ENCODE measurements around the gene CDK3.

DNA sequence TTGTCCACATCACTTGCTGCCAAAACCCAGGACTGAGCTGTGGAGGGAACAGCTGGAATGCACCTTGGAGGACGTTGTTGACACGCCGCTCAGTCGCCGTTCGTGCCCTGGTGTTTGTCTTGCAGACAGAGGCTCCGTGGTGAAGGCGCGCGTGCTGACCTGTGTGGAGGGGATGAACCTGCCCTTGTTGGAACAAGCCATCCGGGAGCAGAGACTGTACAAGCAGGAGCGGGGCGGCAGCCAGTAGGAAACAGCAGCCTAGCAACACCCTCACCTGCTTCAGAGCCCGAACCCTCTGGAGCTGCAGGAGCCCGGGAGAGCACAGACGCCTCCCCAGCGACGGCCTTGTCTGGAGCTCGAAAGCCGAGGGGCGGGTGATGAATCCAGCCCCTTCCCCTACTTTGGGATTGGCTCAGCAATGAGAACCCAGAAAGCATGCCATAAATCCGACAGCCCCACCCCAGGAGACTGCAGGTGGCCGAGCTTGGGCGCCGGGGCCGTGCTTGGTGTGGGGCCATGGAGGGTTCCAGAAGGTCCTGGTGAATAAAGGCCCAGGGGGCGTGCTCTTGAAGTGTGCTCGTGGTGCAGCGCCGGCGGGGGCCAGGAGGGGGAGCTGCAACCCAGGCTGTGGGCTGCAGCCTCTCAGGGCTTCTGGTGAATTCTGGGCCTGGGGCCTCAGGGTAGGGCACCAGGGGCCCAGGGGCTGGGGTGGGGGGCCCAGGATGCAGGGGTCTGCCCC lies 470 bp upstream of the CDK3 start:
- TF ChIP-seq CEBPB (IDR thresholded peaks at IDR 0.05; ENCODE audit: low read depth, low read length) (no peak), POLR2A (IDR thresholded peaks at IDR 0.05; ENCODE audit: low read depth, low read length) (no peak), MAFK (IDR thresholded peaks at IDR 0.05; ENCODE audit: low read depth, low read length) (no peak), RFX5 (IDR thresholded peaks at IDR 0.05; ENCODE audit: low read depth, low read length) (no peak), BHLHE40 (IDR thresholded peaks at IDR 0.05; ENCODE audit: low read depth, low read length) (no peak), RCOR1 (IDR thresholded peaks at IDR 0.05; ENCODE audit: insufficient replicate concordance, low read length) (no peak), MXI1 (IDR thresholded peaks at IDR 0.05; ENCODE audit: borderline replicate concordance, low read depth, low read length) (no peak), RAD21 (IDR thresholded peaks at IDR 0.05; ENCODE audit: low read length) (peak; percentile 65), NFE2L2 (IDR thresholded peaks at IDR 0.05; ENCODE audit: low read depth, low read length) (no peak), MAZ (IDR thresholded peaks at IDR 0.05; ENCODE audit: borderline replicate concordance, low read depth, low read length) (no peak)
- TF ChIP-seq, protein P1, sequence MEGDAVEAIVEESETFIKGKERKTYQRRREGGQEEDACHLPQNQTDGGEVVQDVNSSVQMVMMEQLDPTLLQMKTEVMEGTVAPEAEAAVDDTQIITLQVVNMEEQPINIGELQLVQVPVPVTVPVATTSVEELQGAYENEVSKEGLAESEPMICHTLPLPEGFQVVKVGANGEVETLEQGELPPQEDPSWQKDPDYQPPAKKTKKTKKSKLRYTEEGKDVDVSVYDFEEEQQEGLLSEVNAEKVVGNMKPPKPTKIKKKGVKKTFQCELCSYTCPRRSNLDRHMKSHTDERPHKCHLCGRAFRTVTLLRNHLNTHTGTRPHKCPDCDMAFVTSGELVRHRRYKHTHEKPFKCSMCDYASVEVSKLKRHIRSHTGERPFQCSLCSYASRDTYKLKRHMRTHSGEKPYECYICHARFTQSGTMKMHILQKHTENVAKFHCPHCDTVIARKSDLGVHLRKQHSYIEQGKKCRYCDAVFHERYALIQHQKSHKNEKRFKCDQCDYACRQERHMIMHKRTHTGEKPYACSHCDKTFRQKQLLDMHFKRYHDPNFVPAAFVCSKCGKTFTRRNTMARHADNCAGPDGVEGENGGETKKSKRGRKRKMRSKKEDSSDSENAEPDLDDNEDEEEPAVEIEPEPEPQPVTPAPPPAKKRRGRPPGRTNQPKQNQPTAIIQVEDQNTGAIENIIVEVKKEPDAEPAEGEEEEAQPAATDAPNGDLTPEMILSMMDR (conservative IDR thresholded peaks at IDR 0.05; ENCODE audit: low read depth, low read length), result peak; percentile 66
- TF ChIP-seq, protein P2, sequence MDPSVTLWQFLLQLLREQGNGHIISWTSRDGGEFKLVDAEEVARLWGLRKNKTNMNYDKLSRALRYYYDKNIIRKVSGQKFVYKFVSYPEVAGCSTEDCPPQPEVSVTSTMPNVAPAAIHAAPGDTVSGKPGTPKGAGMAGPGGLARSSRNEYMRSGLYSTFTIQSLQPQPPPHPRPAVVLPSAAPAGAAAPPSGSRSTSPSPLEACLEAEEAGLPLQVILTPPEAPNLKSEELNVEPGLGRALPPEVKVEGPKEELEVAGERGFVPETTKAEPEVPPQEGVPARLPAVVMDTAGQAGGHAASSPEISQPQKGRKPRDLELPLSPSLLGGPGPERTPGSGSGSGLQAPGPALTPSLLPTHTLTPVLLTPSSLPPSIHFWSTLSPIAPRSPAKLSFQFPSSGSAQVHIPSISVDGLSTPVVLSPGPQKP (IDR thresholded peaks at IDR 0.05; ENCODE audit: borderline replicate concordance, low read depth, low read length), result no peak
- TF ChIP-seq, protein P3, sequence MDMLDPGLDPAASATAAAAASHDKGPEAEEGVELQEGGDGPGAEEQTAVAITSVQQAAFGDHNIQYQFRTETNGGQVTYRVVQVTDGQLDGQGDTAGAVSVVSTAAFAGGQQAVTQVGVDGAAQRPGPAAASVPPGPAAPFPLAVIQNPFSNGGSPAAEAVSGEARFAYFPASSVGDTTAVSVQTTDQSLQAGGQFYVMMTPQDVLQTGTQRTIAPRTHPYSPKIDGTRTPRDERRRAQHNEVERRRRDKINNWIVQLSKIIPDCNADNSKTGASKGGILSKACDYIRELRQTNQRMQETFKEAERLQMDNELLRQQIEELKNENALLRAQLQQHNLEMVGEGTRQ (IDR thresholded peaks at IDR 0.05; ENCODE audit: low read depth, low read length), result no peak

Data from IMR-90 (cell line).